ENCODE data around the gene TARDBP. TPM values are rescaled to one million over a fixed set of nuclear protein-coding genes. Genes with fewer than 3 reads are reported as not detected.
A peak's percentile ranks its signal among the peaks of the same experiment; 100 is the strongest.

Gene TARDBP
- total RNA-seq (100 to 1,000 TPM; 193 to 211 TPM), polyA plus RNA-seq (10 to 100 TPM; 46.6 to 65.2 (median 54.2) TPM), total RNA-seq (96.6 to 154 (median 122) reads per million in 6 experiments)

DNA sequence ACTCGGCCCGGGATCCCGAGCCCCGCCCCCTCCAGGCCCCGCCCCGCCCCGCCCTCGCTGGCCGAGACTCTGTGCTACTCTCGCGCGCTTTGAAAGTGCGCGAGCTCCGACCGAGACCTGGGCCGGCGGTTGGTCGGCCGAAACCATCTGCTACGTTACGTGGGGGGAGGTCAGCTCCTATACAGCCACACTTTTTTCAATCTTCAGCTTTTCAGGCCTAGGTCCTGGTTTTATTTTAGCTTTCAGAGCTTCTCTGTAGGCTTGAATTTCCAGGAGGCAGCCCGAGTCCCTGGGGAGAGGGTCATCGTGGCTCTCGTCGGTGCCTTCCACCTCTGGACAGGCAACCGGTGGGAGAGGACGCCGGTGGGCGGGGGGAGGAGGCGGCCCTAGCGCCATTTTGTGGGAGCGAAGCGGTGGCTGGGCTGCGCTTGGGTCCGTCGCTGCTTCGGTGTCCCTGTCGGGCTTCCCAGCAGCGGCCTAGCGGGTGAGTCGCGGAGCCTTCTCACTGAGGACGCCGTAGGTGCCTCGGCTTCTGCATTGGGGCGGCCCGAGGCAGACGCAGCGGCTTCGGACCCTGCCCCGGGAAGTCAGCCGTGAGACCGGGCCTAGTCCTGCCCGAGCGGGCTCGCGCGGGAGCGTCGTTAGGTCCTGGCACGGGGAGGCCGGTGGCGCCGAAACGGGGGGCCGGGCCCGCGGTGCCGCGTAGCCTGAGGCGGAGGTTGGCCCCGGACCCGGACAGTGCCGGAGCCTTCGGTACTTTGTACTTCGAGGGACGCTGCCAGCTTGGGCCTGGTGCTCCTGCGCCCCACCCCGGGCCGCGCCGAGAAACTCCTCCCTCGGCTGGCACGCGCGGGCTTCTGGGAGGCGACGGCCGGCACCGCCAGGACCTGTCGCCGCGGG lies at the start of gene TARDBP:
Gene TARDBP (plus strand): TSS at position 395 of the 900 bp plus-strand sequence. CDS start 1,074 bp downstream, outside the sequence.
- peaks cover 0 to 44% (median 20%) of the 10 kb centered on the region in 3 donors for H3K36me3 Mint-ChIP-seq
- peak; percentile 81 to 99 (median 90) for DNase-seq
- peak within 1 kb of the TSS; percentile 96 to 99 (median 98) for H3K27ac Mint-ChIP-seq
- POLR2A ChIA-PET: interaction anchor here (0.6 to 2.3 kb wide), 15 partner anchors 8 to 896 kb away, joined by 3 to 21 read pairs (median 3); partner anchors contain the start of genes EXOSC10, MTOR, SRM and UBIAD1
- no peaks in the 10 kb centered on the region for H3K27me3 Mint-ChIP-seq
- no peaks in the 10 kb centered on the region for H3K9me3 Mint-ChIP-seq
- ATAC-seq: peak; percentile 88 to 89
- peaks cover 6 to 43% (median 36%) of the 10 kb centered on the region in 4 donors for H3K4me1 Mint-ChIP-seq
- H3K4me3 Mint-ChIP-seq: peak within 1 kb of the TSS; percentile 84 to 96 (median 90)

DNA sequence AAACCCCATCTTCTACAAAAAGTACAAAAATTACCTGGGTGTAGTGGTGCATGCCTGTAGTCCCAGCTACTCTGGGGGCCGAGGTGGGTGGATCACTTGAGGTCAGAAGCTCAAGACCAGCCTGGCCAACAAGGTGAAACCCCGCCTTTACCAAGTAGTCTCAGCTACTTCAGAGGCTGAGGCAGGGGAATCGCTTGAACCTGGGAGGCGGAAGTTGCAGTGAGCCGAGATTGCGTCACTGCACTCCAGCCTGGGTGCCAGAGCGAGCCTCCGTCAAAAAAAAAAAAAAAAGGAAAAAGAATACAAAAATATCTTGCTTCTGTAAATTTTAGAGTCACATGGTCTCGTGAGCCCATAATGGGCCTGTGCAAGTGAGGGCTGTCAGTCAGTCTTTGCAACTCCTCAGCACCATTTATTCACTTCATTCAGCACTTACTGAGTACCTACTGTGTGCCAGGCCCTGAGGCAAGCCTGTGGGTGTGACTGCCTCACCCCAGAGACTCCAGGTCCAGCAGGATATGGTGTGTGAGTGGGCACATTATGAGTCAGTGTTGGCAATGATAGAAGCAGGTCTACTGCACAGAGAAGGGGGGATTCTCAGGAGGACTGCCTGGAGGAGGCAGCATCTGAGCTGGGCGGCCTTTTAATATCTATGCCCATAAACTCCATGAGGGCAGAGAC lies 46.8 kb upstream of the TARDBP start:
- peak; percentile 57 to 78 for ATAC-seq
- H3K4me1 Mint-ChIP-seq: peaks cover 12 to 26% (median 19%) of the 10 kb centered on the region in 4 donors

DNA sequence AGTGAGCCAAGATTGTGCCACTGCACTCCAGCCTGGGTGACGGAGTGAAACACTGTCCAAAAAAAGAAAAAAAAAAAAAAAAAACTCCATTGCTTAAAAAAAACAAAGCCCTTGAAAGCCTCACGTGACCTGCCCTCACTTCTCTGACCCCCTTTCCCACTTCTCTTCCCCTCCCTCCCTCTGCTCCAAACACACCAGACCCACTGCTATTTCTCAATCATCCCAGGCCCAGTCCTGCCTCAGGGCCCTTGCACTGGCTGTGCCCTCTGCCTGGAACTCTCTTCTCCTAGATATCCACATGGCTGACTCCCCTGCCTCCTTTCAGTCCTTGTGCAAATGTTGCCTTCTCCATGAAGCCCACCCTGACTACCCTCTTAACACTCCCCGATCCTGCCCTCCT lies 45.4 kb upstream of the TARDBP start:
- DNase-seq (peak in 1 of 10 donors; percentile 23), ATAC-seq (no peak)
- H3K9me3 Mint-ChIP-seq: no peaks in the 10 kb centered on the region
- H3K27me3 Mint-ChIP-seq: peaks cover 0 to 9% (median 0%) of the 10 kb centered on the region in 5 donors
- no peaks in the 10 kb centered on the region for H3K36me3 Mint-ChIP-seq
- peaks cover 12 to 26% (median 18%) of the 10 kb centered on the region in 4 donors for H3K4me1 Mint-ChIP-seq
- POLR2A ChIA-PET: no interaction called here
- H3K4me3 Mint-ChIP-seq: no peak overlapping the region
- no peak overlapping the region for H3K27ac Mint-ChIP-seq

More for the DNA sequence above, 46.8 kb upstream of the TARDBP start:
- H3K36me3 Mint-ChIP-seq: no peaks in the 10 kb centered on the region
- peak overlapping the region; percentile 4 to 81 (median 61) for H3K4me3 Mint-ChIP-seq
- peak overlapping the region in 8 of 10 donors; percentile 13 to 84 (median 74) for H3K27ac Mint-ChIP-seq
- DNase-seq: peak in 8 of 10 donors; percentile 27 to 71 (median 49)
- POLR2A ChIA-PET: interaction anchor here (0.5 kb wide), 1 partner anchor 17 kb away, joined by 4 read pairs; no protein-coding TSS in a partner anchor
- peaks cover 0 to 10% (median 6%) of the 10 kb centered on the region in 5 donors for H3K27me3 Mint-ChIP-seq
- H3K9me3 Mint-ChIP-seq: no peaks in the 10 kb centered on the region

DNA sequence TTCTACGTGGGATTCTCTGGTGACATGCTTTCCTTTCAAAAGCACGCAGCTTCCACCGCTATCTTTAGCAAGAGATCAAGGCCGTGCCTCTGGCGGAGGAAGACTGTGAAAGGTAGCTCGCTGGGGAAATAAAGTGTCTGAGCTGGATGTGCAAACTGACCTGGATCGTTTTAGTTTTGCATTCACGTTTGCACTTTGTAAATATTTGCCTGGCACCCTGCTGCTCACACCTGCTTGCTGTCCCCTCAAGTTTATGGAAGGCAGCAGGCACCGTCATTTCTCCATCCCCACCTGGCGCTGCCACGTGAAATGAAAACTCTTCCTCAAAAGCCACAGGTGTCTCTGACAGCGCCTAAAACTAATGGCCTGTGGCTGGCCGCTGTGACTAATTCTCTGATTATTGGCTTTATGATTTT lies 44.0 kb upstream of the TARDBP start:
- no peak overlapping the region for H3K4me3 Mint-ChIP-seq

DNA sequence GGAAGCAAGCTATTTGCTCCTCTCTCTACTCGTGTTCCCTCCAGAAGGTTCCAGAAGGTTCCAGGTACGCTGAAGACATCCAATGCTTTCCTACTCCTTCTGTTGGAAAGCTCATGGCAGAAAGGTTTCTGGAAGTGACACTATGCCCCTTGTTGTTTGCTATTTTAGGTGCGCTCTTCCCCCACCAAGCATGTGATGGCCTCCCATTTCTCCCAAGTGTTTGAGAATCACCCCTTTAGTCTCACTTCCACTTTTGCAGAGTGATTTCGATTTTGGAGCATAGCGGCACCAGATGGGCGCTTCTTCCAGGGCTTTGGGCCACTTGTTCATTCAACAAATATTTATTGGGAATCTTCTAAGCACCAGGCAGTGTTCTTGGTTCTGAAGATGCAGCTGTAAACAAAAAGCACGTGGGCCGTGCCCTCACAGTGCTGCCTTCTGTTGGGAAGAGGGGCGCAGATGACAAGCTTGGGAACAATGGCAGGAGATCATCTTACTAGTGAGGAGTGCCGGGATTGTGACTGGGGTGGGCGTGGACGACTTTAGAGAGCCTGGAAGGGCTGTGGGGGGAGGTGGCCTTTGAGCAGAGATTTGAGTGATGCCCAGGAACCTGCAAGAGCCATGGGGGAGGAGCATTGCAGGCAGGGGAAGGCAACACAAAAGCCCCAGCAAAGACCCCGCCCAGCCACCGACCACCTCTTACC lies 43.0 kb upstream of the TARDBP start:
- Mint-ChIP-seq H3K9me3 (no peaks in the 10 kb centered on the region), H3K36me3 (no peaks in the 10 kb centered on the region), H3K27me3 (peaks cover 0 to 5% (median 0%) of the 10 kb centered on the region in 5 donors), H3K27ac (peak overlapping the region in 1 of 10 donors; percentile 57), H3K4me3 (no peak overlapping the region), H3K4me1 (peaks cover 12 to 22% (median 18%) of the 10 kb centered on the region in 4 donors)
- DNase-seq (peak in 1 of 10 donors; percentile 30), ATAC-seq (no peak)
- POLR2A ChIA-PET: no interaction called here

More for the DNA sequence above, 44.0 kb upstream of the TARDBP start:
- Mint-ChIP-seq H3K27ac (peak overlapping the region in 2 of 10 donors; percentile 23 to 43), H3K36me3 (no peaks in the 10 kb centered on the region), H3K9me3 (no peaks in the 10 kb centered on the region), H3K27me3 (peaks cover 0 to 9% (median 0%) of the 10 kb centered on the region in 5 donors), H3K4me1 (peaks cover 12 to 26% (median 18%) of the 10 kb centered on the region in 4 donors)
- ATAC-seq (no peak), DNase-seq (no peak)
- POLR2A ChIA-PET: no interaction called here

DNA sequence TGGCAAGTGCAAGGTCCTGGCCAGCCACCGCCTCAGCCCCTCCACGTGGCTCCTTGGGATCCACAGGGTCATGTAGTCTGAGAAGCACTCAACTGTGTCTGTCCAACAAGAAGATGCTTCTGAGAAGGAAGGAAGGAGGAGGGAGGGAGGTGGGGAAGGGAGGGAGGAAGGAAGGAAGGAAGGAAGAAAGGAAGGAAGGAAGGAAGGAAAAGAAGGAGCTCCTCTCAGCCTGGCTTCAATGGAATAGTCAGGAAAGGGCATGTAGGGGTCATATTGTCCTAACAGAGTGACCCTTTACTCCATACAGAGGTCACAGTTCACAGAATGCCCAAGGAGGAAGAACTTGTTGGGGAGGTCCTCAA lies 42.5 kb upstream of the TARDBP start:
- no peak for ATAC-seq

DNA sequence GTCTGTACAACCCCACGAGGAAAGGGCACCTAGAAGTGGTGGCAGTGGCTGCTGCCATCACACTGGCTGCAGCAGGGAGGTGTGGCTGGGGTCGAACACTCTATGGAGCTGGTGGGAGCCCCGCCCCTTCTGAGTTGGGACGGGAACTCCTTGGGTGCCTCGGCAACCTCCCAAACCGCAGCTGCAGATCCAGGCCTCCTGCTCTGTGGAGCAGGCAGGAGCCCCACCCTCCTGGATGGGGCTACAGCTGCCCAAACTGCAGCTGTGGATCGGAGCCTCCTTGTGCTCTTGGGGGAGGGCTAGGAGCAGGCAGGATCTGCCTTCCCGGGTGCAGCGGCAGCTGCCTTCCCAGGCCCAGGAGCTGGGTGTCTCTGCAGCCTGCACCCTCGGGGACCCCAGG lies 38.9 kb upstream of the TARDBP start:
- Mint-ChIP-seq H3K4me1 (peaks cover 0 to under 1% (median 0%) of the 10 kb centered on the region in 4 donors), H3K36me3 (no peaks in the 10 kb centered on the region), H3K27me3 (peaks cover 0 to 13% (median 11%) of the 10 kb centered on the region in 5 donors), H3K4me3 (no peak overlapping the region), H3K9me3 (no peaks in the 10 kb centered on the region), H3K27ac (no peak overlapping the region)
- ATAC-seq (no peak), DNase-seq (peak in 1 of 10 donors; percentile 31)
- POLR2A ChIA-PET: no interaction called here

More for the DNA sequence above, 42.5 kb upstream of the TARDBP start:
- Mint-ChIP-seq H3K27me3 (peaks cover 0 to 3% (median 0%) of the 10 kb centered on the region in 5 donors), H3K9me3 (no peaks in the 10 kb centered on the region), H3K36me3 (no peaks in the 10 kb centered on the region), H3K4me3 (no peak overlapping the region), H3K27ac (no peak overlapping the region), H3K4me1 (peaks cover 10 to 17% (median 13%) of the 10 kb centered on the region in 4 donors)
- no peak for DNase-seq
- POLR2A ChIA-PET: no interaction called here

DNA sequence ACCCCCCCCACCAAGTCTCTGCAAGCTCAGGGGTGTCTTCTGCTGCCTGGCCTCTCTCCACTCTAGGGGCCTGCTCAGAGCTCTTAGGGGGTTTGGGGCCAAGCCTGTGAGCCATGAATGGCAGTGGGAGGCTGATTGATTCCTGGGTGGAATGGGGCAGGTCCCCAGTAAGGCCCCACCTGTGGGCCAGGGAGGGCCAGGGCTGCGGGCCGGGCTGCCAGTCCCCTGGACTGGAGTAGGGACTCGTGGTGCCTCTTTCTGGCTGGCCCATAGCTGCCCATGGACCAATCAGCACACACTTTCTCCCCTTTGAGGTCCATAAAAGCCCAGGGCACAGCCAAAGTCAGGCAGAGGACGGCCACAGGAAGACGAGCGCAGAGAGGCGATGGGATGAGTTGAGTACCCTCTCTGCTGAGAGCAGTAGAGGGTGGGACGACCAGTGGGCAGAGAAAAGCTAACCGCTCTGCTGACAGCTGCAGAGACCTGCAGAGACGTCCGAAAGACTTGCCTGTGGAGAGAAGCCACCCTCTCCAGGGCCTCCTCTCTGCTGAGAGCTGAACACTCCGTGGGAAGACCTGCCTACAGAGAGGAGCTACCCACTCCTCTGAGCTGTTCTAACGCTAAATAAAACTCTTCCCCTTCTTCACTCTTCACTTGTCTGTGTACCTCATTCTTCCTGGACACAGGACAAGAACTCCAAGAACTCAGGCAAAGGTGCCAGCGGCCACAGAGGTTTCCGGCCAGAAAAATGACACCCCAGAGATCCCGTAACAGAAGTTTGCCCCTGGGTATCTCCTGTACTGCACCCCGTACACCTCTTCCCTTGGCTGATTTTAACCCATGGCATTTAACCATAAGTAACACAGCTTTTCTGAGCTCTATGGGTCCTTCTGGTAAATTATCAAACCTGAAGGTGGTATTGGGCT lies 38.2 kb upstream of the TARDBP start:
- H3K9me3 Mint-ChIP-seq: no peaks in the 10 kb centered on the region
- H3K4me1 Mint-ChIP-seq: peaks cover 0 to 2% (median under 1%) of the 10 kb centered on the region in 4 donors
- H3K4me3 Mint-ChIP-seq: no peak overlapping the region
- H3K36me3 Mint-ChIP-seq: no peaks in the 10 kb centered on the region
- ATAC-seq: no peak
- H3K27me3 Mint-ChIP-seq: peaks cover 0 to 20% (median 15%) of the 10 kb centered on the region in 5 donors
- no peak overlapping the region for H3K27ac Mint-ChIP-seq
- DNase-seq: peak in 1 of 10 donors; percentile 32
- POLR2A ChIA-PET: no interaction called here

DNA sequence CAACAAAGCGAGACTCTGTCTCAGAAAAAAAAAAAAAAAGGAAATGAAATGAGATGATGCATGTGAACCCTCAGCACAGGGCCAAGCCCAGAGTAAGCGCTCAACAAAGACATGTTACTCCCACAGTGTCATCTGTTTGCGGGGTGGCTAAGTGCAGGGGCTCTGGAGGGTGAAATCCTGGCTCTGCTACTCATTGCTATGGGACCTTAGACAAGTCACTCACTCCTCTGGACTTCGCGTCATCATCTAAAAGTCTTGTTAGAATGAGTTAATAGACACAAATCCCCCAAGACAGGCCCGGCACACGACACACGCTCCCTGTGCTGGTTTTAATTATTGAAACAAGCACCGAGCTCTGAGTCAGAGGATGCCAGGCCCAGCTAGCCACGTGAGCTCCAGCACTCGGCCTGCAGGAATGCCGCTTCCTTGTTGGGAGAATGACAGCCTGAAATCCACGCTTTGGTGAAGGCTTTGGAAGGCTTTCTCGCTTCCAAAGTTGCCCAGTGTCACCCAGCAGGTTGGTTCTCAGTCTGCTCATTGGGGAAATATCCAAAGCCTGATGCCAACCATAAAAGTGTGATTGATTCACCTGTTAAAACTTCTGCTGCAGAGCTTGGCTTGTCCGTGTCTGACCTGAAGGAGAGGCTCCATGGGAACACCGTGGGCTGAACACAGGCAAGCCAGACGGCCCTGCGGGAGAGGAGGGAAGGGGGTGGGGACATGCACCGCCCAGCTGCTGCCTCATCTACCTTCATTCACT lies 36.7 kb upstream of the TARDBP start:
- POLR2A ChIA-PET: interaction anchor here (0.6 kb wide), 1 partner anchor 485 kb away, joined by 4 read pairs; no protein-coding TSS in a partner anchor
- no peak overlapping the region for H3K27ac Mint-ChIP-seq
- H3K4me3 Mint-ChIP-seq: no peak overlapping the region

DNA sequence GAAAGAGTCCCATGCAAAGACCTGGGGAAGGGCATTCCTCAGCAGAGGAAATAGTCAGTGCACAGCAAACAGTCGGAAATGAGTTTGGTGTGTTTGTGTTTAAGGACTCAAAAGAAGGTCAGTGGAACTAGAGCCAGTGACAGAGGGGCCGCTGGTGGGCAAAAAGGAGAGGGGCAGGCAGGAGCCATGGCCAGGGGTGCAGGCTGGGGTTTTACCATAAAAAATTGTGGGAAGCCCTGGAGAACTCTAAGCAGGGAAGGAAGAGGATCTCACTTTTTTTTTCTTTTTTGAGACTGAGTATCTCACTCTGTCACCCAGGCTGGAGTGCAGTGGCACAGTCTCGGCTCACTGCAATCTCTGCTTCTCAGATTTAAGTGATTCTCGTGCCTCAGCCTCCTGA lies 33.7 kb upstream of the TARDBP start:
- POLR2A ChIA-PET: no interaction called here
- no peak for DNase-seq
- no peak for ATAC-seq
- H3K36me3 Mint-ChIP-seq: no peaks in the 10 kb centered on the region
- H3K4me1 Mint-ChIP-seq: peaks cover 0 to 5% (median 3%) of the 10 kb centered on the region in 4 donors
- no peak overlapping the region for H3K4me3 Mint-ChIP-seq
- H3K27me3 Mint-ChIP-seq: peaks cover 4 to 44% (median 27%) of the 10 kb centered on the region in 5 donors
- H3K9me3 Mint-ChIP-seq: no peaks in the 10 kb centered on the region
- peak overlapping the region in 2 of 10 donors; percentile 24 to 40 for H3K27ac Mint-ChIP-seq

More for the DNA sequence above, 36.7 kb upstream of the TARDBP start:
- no peaks in the 10 kb centered on the region for H3K36me3 Mint-ChIP-seq
- ATAC-seq: no peak
- peaks cover 0 to 5% (median 3%) of the 10 kb centered on the region in 4 donors for H3K4me1 Mint-ChIP-seq
- no peak for DNase-seq
- peaks cover 2 to 32% (median 22%) of the 10 kb centered on the region in 5 donors for H3K27me3 Mint-ChIP-seq
- H3K9me3 Mint-ChIP-seq: no peaks in the 10 kb centered on the region
